Fibroblast of skin of scalp (primary cell): Measurements from ENCODE around the gene LTBR.

Experiments
- DNase-seq: peaks from one replicate; pipeline ENCODE4 v3.0.0-alpha.2; 2013

The LTBR gene

DNA sequence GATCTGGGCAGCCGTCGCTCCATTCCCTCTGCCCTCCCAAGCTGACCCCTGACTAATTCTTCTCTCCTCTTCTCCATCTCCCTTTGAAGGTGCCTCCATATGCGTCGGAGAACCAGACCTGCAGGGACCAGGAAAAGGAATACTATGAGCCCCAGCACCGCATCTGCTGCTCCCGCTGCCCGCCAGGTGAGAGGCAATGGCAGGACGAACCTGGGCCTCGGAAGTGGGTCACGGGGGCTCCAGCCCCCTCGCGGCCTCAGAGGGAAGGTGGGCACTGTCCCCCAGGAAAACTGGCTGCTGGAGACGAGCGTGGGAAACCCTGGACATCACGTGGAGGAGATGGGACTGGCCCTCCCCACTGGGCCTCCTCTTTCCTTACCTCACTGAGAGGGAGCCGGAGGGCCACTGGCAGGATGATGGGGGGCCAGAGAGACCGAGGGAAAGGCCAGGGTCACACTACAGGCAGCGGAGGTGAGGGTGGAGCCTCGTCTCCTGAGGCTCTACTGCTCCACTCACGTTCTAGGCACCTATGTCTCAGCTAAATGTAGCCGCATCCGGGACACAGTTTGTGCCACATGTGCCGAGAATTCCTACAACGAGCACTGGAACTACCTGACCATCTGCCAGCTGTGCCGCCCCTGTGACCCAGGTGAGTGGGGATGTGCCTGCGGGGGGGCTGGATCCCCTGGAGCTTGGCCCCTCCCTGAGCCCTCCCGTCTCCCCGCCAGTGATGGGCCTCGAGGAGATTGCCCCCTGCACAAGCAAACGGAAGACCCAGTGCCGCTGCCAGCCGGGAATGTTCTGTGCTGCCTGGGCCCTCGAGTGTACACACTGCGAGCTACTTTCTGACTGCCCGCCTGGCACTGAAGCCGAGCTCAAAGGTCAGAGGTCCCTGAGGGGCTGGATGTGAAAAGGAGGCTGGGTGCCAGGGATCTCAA lies 806 bp downstream of the LTBR start:
- DNase-seq, result no peak

DNA sequence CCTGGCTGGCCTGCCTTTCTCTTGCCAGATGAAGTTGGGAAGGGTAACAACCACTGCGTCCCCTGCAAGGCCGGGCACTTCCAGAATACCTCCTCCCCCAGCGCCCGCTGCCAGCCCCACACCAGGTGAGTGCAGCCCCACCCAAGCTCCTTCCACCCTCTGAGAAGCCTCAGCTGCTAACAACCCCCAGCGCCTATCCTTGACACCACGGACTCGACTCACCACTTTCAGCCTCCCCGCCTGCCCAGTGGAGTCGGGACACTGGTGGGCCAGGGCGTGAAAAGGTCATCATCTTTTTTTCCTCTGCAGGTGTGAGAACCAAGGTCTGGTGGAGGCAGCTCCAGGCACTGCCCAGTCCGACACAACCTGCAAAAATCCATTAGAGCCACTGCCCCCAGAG lies 2.1 kb downstream of the LTBR start:
- no peak for DNase-seq

DNA sequence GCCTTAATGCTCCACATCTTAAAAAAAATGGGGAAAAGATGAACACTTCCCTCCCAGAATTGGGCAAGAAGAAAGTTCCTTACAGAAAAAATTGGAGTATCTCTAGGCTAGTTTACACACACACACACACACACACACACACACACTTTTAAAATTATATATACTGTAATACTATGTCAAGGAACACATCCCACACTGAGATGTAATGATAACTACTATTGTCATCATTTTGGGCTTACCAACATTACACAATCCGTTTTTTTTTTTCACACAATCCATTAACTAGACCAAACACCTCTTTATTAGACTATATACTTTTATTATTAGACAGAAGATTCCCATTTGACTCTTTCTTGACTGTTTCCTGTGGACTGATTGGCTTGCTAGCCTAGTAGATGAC lies 2.5 kb downstream of the LTBR start:
- DNase-seq, result no peak

DNA sequence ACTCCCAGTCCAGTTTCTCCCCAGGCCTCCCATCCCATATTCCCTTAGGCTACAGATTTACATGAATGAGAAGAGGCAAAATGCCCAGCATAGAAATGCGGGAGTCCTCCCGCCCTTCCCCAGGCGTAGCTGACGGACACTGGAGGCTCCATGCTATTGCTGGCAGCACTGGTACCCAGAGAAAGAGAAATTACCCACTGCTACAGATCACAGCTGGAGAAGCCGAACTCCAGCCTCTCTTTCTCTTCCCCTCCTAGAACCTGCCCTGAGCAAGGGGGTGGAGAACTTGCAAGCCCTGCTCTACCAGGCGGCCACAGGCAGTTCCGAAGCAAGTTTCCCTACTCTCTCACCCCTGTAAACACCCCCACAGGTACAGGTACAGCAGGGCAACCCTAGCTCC lies 3.6 kb downstream of the LTBR start:
- DNase-seq, result no peak

DNA sequence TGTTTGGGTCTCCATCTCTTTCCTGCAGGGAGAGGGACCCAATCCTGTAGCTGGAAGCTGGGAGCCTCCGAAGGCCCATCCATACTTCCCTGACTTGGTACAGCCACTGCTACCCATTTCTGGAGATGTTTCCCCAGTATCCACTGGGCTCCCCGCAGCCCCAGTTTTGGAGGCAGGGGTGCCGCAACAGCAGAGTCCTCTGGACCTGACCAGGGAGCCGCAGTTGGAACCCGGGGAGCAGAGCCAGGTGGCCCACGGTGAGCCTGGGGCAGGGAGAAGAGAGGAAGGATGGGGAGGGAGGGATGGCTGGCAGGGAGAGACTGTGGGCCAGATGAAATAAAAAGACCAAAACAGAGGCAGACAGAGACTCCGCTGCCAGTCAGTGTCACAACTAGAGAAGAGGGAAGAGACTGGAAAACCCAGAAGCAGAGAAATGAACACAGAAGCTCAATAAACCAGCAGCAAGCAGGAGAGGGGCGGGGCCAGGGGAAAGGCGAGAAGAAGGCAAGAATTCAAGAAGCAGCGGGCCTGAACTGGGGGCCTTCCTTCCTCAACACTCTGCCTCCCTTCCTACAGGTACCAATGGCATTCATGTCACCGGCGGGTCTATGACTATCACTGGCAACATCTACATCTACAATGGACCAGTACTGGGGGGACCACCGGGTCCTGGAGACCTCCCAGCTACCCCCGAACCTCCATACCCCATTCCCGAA lies 6.3 kb downstream of the LTBR start:
- DNase-seq, result no peak

DNA sequence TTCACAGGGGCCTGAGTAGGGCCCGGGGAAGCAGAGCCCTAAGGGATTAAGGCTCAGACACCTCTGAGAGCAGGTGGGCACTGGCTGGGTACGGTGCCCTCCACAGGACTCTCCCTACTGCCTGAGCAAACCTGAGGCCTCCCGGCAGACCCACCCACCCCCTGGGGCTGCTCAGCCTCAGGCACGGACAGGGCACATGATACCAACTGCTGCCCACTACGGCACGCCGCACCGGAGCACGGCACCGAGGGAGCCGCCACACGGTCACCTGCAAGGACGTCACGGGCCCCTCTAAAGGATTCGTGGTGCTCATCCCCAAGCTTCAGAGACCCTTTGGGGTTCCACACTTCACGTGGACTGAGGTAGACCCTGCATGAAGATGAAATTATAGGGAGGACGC lies 7.1 kb downstream of the LTBR start:
- DNase-seq, result no peak

DNA sequence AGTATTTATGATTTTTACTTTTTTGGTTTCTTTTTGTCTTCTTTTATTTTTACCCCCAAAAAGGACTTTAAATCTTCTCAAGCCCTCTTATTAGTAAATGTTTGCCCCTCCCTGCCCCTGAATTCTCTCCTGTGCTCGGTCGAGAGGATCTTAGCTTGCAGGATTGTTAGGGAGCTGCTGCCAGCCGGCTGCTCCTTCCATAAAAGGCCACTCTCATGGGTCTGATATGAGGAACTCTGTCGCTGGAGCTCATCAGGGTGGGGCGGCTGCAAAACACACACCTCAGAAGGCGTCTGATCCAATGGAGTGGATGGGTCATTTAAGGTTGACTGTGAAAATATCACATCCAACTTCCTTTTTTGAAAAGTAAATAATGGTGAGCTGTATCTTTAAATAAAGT lies 8.5 kb downstream of the LTBR start:
- DNase-seq, result no peak

DNA sequence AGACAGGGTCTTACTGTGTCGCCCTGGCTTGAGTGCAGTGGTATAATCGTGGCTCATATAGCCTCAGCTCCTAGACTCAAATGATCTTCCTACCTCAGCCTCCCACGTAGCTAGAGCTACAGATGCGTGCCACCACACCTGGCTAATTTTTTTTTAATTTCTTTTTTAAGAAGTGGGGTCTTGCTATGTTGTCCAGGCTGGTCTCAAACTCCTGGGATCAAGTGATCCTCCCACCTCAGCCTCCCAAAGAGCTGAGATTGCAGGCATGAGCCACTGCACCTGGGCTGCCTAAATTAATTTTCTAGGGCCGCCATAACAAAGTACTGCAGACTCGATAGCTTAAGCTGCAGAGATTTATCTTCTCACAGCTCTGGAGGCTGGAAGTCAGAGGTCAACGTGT lies 9.1 kb downstream of the LTBR start:
- no peak for DNase-seq

DNA sequence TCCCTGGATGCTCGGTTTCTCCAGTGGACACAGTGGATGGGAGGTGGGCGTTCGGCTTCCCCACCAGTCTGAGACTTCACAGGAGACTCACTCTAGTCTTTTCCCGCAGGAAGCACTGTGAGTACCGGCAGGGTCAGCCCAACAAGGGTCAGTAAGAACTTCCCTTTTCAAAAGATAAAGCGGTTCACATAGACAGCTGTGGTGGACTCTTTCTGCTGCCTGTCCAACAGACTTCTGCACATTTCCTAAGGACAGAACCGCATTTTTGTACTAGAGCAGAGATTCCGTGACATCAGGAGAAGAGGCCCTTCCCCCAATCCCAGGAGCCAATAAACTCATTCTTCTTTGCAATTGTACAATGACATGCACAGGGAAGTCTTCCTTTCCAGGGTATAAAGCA lies 10.4 kb downstream of the LTBR start:
- no peak for DNase-seq

DNA sequence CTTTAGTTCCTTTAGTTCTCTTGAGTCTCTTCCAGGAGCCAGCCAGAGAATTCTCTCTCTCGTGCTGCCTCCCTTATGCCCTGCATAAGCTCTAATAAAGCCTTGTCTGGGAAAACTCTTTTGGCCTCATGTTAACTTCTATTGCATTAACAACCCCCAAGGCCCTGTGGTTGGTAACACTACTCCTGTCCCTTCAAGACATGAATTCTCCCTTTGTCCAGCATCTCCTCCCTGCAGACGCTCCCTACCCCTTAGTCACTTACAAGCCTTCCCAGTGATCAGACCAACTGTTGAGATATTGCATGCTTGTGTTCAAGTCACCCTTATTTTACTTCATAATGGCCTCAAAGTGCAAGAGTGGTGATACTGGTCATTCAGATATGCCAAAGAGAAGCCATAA lies 12.1 kb downstream of the LTBR start:
- DNase-seq, result no peak

DNA sequence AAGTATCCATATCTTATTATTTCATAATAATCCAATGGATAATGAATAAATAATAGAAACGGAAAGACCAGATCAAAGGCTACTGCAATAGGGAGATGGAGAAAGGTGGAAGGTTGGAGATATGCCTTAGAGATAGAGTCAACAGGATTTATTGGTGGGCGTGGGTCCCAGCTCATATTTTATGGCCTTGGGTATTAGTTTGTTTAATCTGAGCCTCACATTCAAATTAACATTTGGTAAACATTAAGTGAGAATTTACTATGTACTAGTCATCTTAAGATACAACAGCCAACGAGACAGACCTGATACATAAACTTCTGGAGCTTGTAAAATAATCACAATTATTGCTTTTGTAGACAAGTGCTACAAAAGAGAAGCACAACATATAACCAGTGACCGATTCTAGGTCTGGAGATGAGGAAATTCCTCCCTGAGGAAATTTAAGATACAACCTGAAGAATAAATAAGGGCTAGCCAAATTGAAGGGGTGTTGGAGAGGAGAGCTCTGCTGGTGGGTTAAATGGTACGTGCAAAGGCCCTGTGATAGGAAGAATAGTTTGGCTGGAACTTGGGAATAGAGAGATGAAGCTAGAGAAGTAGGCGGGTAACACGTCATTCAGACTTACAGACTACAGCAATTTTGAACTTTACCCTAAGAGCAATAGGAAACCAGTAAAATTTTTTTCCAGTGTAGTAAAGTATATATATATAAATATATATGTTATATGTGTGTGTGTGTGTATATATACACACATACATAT lies 16.1 kb downstream of the LTBR start:
- DNase-seq, result no peak

DNA sequence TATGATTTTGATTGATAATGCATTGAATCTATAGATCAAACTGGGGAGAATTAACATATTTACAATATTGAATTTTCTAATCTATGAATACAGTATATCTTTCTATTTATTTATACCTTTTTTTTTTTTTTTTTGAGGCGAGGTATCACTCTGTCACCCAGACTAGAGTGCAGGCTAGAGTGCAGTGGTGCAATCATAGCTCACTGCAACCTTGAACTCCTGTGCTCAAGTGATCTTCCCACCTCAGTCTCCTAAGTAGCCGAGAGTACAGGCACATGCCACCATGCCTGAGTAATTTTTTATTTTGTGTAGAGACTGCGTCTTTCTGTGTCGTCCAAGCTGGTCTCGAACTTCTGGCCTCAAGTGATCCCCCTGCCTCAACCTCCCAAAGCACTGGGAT lies 20.4 kb downstream of the LTBR start:
- no peak for DNase-seq

DNA sequence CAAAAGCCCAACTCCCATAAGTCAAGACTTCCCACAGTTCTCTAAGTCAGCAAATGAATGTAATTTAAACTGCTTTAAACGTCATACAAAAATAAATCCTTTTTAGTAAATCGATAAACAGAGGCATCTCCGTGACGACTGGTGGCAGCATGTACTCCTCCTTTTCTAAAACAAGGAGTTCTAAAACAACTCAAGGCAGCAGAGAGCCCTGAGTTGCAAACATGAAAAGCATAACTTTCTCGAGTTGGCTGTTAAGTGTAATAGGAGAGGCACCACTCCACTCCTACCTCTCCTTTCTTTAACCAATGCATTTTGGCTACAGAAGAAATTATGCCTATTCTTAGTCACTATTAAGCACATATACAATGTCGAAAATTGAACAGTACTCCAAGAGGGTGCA lies 22.0 kb downstream of the LTBR start:
- no peak for DNase-seq

DNA sequence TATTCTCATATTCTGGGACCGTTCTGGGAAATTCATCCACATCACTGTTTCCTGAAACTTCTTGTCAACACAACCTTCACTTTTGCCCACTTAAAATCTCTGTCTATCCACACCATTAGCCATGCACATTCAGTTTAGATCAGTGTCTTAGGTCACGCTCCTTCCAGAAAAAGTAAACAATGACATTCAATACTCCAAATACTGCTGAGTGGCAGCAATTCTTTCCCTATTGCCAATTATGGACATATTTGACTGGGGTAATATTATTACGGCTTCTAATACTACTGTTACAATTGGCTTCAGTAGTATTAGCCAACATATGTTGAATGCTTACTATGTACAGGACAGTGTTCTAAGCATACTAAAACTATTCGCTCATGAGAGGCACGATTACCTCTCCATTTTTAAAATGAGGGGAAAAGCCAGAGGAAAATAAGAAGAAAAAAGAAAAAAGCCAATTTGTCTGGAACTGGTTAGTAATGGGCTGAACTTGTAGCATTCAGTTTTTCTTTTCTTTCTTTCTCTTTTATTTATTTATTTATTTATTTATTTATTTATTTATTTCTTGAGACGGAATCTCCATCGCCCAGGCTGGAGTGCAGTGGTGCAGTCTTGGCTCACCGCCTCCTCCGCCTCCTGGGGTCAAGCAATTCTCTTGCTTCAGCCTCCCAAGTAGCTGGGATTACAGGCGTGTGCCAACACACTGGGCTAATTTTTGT lies 23.4 kb downstream of the LTBR start:
- no peak for DNase-seq

DNA sequence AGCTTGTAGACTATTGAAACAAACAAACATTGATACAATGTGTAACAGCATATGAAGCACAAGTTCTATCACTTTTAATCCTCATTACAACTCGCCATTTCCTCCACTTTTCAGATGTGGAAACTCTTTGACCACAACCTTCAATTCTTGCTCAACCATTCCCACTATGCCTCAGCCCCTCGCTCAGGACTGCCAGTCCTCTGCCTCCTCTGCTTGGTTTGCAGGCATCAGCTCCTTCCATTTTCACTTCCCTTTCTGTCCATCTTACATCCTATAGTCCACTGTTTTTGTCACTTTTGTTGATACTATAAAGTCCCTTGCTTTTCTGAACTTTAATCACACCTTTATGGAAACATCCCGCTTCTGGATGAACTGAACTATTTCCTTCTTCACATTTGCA lies 32.6 kb downstream of the LTBR start:
- DNase-seq, result no peak

DNA sequence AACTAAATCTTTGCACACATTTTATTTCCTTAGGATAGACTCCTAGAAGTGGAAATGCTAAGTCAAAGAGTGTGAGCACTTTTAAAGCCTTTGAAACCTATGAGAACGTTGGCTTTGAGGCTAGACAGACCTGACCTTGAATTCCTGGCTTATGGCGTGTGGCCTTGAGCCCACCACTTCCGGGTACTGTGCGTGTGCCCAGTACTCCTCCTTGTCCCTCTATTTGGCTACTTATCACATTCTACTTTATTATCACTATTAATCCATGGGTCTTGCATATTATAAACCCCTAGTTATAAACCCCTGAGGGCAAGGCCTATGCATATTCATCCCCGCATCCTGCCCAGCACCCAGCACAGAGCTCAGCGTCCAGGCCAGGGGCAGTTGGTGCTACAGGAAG lies 34.8 kb downstream of the LTBR start:
- no peak for DNase-seq

DNA sequence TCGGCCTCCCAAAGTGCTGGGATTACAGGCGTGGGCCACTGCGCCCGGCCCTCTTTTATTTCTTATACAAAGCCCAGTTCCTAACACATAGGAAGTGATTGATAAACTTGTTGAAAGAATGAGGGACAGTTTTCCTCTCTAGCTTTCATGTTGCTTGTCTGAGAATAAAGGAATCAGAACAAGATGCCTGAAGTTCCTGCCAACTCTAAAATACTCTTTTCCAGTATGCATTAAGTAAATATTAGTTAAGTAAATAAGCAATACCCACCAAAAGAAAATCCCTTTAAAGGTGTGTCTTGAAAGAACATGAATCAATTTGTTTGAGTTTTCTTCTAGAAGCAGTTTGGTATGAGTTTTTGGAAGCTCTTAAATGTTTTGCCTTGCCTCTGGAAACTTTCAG lies 36.4 kb downstream of the LTBR start:
- DNase-seq, result no peak

DNA sequence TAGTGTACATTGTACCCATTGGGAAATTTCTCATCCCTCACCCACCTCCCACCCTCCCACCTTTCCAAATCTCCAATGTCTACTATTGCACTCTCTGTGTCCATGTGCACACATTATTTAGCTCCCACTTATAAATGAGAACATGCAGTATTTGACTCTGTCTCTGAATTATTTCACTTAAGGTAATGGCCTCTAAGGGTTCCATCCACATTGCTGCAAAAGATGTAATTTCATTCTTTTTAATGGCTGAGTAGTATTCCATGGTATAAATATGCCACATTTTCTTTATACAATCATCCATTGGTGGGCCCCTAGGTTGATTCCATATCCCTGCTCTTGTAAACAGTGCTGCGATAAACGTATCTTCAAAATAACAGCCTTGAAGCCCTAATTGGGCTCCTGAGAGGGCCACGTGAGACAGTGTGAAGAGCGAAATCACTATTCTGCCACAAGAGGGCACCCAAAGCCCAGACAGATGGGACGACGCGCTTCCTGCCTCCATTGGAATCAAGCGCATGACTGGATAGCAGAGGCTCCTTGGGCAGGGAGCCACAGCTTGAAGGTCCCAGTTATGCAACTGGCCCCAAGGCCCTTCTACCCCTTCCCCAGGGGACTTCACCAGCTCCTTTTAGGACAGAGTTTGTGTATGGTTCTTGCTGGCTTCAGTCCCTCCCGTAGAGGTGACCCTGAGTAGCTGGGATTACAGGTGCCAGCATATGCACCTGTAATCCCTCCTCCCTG lies 39.5 kb downstream of the LTBR start:
- peak; percentile 92 for DNase-seq

DNA sequence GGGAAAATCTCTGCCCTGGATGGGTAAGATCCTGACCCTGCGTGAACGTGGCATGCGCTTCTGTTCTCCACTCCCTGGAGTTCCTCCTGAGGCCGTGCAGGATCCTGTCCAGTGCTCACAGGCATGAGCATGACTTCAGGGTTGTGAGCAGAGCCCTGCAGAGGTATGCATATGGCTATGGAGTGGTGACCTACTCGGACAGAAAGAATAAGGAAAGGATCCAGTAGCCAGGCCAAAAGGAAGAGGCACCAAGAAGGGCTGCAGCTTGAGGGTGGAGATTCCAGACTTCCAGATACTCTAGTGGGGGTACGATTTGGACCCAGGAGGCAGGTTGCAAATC lies 40.0 kb downstream of the LTBR start:
- no peak for DNase-seq

DNA sequence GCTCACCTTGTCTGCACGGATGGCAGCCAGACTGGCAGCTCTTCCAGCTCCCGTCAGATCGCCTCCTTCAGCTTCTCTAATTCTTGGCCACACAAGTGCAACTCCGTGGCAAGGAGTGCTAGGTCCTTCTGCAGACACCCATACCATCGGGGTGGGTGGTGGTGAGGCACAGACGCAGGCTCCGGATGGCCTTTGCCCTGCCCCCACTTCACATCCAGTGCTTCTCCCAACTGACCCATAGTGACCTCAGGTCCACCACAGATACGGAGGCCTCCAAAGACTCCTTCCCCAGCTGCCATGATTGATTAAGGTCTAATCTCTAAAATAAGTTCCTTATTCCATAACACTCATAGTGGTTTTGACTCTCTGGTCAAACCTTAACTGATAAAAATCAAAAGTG lies 40.9 kb downstream of the LTBR start:
- DNase-seq, result no peak

DNA sequence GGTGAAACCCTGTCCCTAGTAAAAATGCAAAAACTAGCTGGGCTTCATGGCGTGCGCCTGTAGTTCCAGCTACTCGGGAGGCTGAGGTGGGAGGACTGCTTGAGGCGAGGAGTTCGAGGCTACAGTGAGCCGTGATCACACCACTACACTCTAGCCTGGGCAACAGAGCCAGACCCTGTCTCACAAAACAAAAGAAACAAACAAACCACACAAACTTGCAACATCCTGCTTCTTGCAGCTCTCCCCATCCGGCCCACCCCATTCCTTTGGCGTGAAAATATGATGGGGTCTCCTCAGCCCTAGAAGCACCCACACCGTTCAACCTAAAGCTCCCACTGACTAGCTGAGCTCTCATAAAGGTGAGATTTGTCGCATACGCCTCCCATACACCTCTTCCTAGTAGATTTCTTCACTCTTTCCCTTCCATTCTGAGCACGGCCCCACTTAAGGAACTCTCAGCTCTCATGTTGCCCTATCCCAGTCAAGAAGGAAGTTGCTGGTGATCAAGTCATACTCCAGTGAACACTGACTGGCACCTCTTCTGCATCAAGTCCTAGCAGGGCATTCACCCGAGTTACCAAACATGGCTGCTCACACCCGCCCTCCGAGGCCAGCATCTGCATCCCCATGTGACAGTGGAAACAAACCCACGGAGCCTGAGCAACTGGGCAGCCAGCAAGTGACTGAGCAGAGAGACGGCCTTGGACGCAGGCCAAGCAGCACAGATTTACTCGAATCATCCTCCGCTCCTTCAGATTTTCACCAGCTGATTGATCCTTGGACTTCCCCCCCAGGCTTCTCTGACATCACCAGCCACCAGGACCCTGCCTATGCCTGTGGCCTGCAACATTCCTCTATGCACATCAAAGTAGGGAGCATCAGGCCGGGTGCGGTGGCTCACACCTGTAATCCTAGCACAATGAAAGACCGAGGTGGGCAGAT lies 41.9 kb downstream of the LTBR start:
- DNase-seq, result no peak
